ENCODE results near the gene TRAPPC12.

Gene TRAPPC12

DNA sequence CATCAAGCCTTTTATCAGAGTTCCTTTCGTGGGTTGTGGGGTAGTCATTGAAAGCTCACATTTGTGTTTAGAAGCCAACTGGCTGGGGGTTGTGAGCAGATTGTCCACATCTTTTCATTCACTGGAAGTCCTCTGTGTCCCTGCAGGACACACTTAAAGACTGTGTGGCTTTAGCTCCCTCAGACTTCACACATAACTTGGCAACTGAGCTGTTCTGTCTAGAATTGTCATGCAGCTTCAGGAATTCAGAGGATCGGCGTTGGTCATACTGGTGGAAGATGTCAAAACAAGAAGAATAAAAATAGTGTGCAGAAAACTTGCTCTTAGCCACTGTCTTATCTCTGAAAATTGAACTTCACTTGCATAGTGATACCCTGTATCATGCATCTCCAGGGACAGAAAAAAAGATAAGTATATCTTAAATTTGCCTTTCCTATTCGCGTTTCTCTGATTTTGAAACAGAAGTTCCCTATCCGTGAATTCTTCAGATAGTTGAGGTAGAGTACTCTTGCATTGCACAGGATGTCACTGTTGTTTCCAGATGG lies 49.6 kb downstream of the TRAPPC12 start:
- no peaks in the 10 kb centered on the region for H3K36me3 Mint-ChIP-seq
- peak overlapping the region; percentile 22 for H3K27ac Mint-ChIP-seq
- H3K27me3 Mint-ChIP-seq = no peaks in the 10 kb centered on the region
- H3K4me1 Mint-ChIP-seq (ENCODE audit: low read depth) = no peaks in the 10 kb centered on the region
- no peak overlapping the region for H3K4me3 Mint-ChIP-seq
- H3K9me3 Mint-ChIP-seq (ENCODE audit: low read depth) = no peaks in the 10 kb centered on the region

- Mint-ChIP-seq H3K4me1 (ENCODE audit: low read depth) (no peaks in the 10 kb centered on the region), H3K4me3 (no peak overlapping the region), H3K27ac (no peak overlapping the region), H3K36me3 (no peaks in the 10 kb centered on the region), H3K27me3 (no peaks in the 10 kb centered on the region), H3K9me3 (ENCODE audit: low read depth) (no peaks in the 10 kb centered on the region)
These were observed 50.7 kb downstream of the TRAPPC12 start for GRCh38 chr2:3430172-3430571.

GRCh38 chr2:3430740-3431490 lies 51.4 kb downstream of the TRAPPC12 start:
- Mint-ChIP-seq H3K4me3 (no peak overlapping the region), H3K4me1 (ENCODE audit: low read depth) (no peaks in the 10 kb centered on the region), H3K9me3 (ENCODE audit: low read depth) (no peaks in the 10 kb centered on the region), H3K27me3 (no peaks in the 10 kb centered on the region), H3K36me3 (no peaks in the 10 kb centered on the region), H3K27ac (no peak overlapping the region)

- no peaks in the 10 kb centered on the region for H3K4me1 Mint-ChIP-seq (ENCODE audit: low read depth)
- no peaks in the 10 kb centered on the region for H3K9me3 Mint-ChIP-seq (ENCODE audit: low read depth)
- H3K27me3 Mint-ChIP-seq = no peaks in the 10 kb centered on the region
- H3K4me3 Mint-ChIP-seq = no peak overlapping the region
- H3K27ac Mint-ChIP-seq = no peak overlapping the region
- H3K36me3 Mint-ChIP-seq = no peaks in the 10 kb centered on the region
These were observed 52.6 kb downstream of the TRAPPC12 start for GRCh38 chr2:3432067-3432466.

DNA sequence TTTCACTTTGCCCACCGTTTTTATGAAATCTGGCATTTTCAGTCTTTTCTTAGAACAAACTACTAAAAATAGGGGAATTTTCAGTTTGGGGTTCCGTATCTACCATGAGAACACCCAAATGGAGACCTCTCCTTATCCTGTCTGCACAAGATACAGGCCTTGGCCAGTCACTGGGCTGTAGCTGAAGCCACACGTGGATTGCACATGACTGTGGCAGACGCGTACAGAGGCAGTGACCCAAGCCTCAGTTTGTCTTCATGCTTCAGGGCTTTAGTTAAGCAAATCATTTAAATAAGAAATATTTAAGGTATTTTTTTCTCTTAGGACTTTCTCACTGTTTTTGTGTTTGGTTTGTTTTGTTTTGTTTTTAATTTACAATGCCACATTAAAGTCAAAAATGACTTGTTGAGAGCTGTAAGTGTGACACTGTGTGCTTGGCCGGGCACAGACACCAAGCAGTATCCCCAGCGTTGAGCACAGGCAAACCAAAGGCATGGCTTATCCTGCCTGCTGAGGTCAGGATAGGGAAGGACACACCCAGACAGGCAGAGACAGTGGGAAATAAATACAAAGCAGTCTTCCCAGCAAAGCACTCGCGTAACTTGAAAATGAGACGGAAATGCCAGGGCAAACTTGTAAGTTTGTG lies 53.3 kb downstream of the TRAPPC12 start:
- H3K4me1 Mint-ChIP-seq (ENCODE audit: low read depth) = no peaks in the 10 kb centered on the region
- peak overlapping the region; percentile 34 for H3K27ac Mint-ChIP-seq
- H3K27me3 Mint-ChIP-seq = no peaks in the 10 kb centered on the region
- H3K36me3 Mint-ChIP-seq = no peaks in the 10 kb centered on the region
- H3K9me3 Mint-ChIP-seq (ENCODE audit: low read depth) = no peaks in the 10 kb centered on the region
- H3K4me3 Mint-ChIP-seq = no peak overlapping the region

- Mint-ChIP-seq H3K4me1 (ENCODE audit: low read depth) (no peaks in the 10 kb centered on the region), H3K27ac (peak overlapping the region; percentile 34), H3K4me3 (no peak overlapping the region)
These were observed 53.8 kb downstream of the TRAPPC12 start for GRCh38 chr2:3433339-3433699.

DNA sequence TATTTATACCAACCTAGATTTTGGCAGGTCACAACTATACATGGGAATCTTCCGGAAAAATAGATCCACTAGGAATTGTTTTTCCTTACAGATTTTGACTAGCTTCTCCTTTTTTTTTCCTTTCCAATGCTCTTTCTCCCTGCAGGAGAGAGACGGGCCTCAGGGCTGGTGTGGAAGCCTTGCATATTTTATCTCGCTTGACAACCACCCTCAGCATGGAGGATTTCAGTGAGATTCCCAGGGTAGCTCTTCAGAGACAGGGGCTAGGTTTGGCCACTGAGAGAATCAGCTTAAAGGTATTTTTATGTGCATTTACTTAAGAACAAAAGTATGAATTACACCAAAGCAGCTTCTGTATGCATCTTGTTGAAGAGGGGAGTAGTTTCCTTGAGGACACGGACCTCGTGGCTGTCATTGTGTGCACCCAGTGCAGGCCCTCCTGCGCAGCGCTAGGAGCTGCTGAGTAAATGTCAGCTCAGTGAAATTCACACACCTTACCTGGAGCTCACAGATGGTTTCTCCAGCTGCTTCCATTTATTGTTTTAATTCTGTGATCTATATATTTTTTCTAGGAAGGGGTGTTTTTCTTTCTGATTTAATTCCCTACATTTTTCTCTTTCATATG lies 54.4 kb downstream of the TRAPPC12 start:
- Mint-ChIP-seq H3K4me3 (no peak overlapping the region), H3K4me1 (ENCODE audit: low read depth) (peaks cover 1% of the 10 kb centered on the region), H3K27me3 (no peaks in the 10 kb centered on the region), H3K9me3 (ENCODE audit: low read depth) (no peaks in the 10 kb centered on the region), H3K27ac (no peak overlapping the region), H3K36me3 (no peaks in the 10 kb centered on the region)

More at GRCh38 chr2:3433339-3433699, 53.8 kb downstream of the TRAPPC12 start:
- no peaks in the 10 kb centered on the region for H3K27me3 Mint-ChIP-seq
- no peaks in the 10 kb centered on the region for H3K9me3 Mint-ChIP-seq (ENCODE audit: low read depth)
- no peaks in the 10 kb centered on the region for H3K36me3 Mint-ChIP-seq

GRCh38 chr2:3434654-3435053 lies 55.2 kb downstream of the TRAPPC12 start:
- no peaks in the 10 kb centered on the region for H3K36me3 Mint-ChIP-seq
- H3K9me3 Mint-ChIP-seq (ENCODE audit: low read depth) = no peaks in the 10 kb centered on the region
- no peak overlapping the region for H3K4me3 Mint-ChIP-seq
- peaks cover 4% of the 10 kb centered on the region for H3K4me1 Mint-ChIP-seq (ENCODE audit: low read depth)
- H3K27ac Mint-ChIP-seq = no peak overlapping the region
- no peaks in the 10 kb centered on the region for H3K27me3 Mint-ChIP-seq

- H3K4me3 Mint-ChIP-seq = no peak overlapping the region
- no peaks in the 10 kb centered on the region for H3K27me3 Mint-ChIP-seq
- no peaks in the 10 kb centered on the region for H3K36me3 Mint-ChIP-seq
- H3K4me1 Mint-ChIP-seq (ENCODE audit: low read depth) = peaks cover 10% of the 10 kb centered on the region
- no peaks in the 10 kb centered on the region for H3K9me3 Mint-ChIP-seq (ENCODE audit: low read depth)
- no peak overlapping the region for H3K27ac Mint-ChIP-seq
These were observed 56.0 kb downstream of the TRAPPC12 start for GRCh38 chr2:3435445-3435844.

DNA sequence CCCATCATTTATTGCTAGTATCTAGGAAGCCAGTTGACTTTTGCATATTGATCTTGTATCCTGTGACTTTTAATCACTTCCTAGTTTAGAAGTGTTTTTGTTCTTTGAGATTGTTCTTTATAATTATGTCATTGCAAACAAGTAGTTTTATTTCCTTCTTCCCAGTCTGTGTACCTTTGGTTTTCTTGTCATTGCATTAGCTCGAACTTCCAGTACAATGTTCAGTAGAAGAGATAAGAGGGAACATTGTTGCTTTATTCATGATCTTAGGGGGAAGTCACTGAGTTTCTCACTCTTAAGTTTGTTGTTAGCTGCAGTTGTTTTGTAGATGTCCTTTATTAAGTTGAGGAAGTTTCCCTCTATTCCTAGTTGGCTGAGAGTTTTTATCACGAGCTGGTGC lies 61.0 kb downstream of the TRAPPC12 start:
- Mint-ChIP-seq H3K27me3 (no peaks in the 10 kb centered on the region), H3K36me3 (peaks cover 2% of the 10 kb centered on the region), H3K9me3 (ENCODE audit: low read depth) (no peaks in the 10 kb centered on the region), H3K4me3 (no peak overlapping the region), H3K4me1 (ENCODE audit: low read depth) (peaks cover 22% of the 10 kb centered on the region), H3K27ac (no peak overlapping the region)

- no peak overlapping the region for H3K4me3 Mint-ChIP-seq
- H3K4me1 Mint-ChIP-seq (ENCODE audit: low read depth) = peaks cover 22% of the 10 kb centered on the region
- H3K36me3 Mint-ChIP-seq = peaks cover 2% of the 10 kb centered on the region
- peak overlapping the region; percentile 28 for H3K27ac Mint-ChIP-seq
- H3K9me3 Mint-ChIP-seq (ENCODE audit: low read depth) = no peaks in the 10 kb centered on the region
- H3K27me3 Mint-ChIP-seq = no peaks in the 10 kb centered on the region
These were observed 62.0 kb downstream of the TRAPPC12 start for GRCh38 chr2:3441465-3441864.

- no peak overlapping the region for H3K4me3 Mint-ChIP-seq
- no peaks in the 10 kb centered on the region for H3K27me3 Mint-ChIP-seq
- peaks cover 2% of the 10 kb centered on the region for H3K36me3 Mint-ChIP-seq
- H3K9me3 Mint-ChIP-seq (ENCODE audit: low read depth) = no peaks in the 10 kb centered on the region
- peaks cover 22% of the 10 kb centered on the region for H3K4me1 Mint-ChIP-seq (ENCODE audit: low read depth)
- H3K27ac Mint-ChIP-seq = no peak overlapping the region
These were observed 62.7 kb downstream of the TRAPPC12 start for GRCh38 chr2:3442185-3442584.

DNA sequence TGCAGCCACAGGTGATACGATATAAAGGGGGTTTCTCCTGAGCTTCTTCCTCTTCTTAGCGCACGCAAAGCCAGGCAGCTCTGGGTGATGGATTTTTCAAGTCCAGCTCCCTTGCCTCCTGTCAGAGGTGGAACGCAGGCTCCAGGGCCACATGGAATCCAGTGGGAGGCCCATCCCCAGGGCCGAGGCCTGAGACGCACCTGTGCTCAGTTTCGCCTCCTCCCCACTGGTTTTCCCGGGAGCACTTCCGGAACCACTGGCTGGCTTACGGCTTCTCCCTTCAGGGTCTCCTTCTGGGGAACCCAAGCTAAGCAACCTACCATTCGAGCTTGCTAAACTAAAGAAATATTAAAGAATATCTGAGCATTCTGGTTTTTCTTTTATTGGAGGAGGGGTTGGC lies 63.6 kb downstream of the TRAPPC12 start:
- H3K27me3 Mint-ChIP-seq = no peaks in the 10 kb centered on the region
- no peak overlapping the region for H3K4me3 Mint-ChIP-seq
- H3K4me1 Mint-ChIP-seq (ENCODE audit: low read depth) = peaks cover 22% of the 10 kb centered on the region
- no peaks in the 10 kb centered on the region for H3K9me3 Mint-ChIP-seq (ENCODE audit: low read depth)
- H3K27ac Mint-ChIP-seq = no peak overlapping the region
- peaks cover 2% of the 10 kb centered on the region for H3K36me3 Mint-ChIP-seq

- Mint-ChIP-seq H3K27me3 (no peaks in the 10 kb centered on the region), H3K27ac (no peak overlapping the region), H3K4me3 (no peak overlapping the region), H3K4me1 (ENCODE audit: low read depth) (peaks cover 20% of the 10 kb centered on the region), H3K36me3 (peaks cover 2% of the 10 kb centered on the region), H3K9me3 (ENCODE audit: low read depth) (no peaks in the 10 kb centered on the region)
These were observed 64.1 kb downstream of the TRAPPC12 start for GRCh38 chr2:3443506-3444084.

DNA sequence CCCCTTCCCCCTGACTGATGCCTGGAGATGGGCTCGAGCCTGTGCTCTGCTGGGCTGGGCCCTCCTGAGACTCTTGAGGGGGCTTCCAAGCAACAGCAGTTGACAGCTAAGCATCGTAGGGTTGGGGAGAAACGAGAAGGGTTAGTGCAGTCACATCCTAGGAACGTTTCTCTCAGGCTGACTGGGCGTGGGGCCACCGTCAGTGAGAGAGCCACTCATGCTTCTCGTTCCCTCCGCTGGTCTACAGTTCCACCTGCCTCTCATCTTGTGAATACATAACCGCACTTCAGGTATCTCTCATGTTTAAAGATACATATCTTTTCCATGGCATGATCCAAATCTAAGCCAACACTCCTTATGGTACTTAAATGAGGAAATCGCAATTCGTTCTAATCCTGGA lies 66.4 kb downstream of the TRAPPC12 start:
- Mint-ChIP-seq H3K9me3 (ENCODE audit: low read depth) (no peaks in the 10 kb centered on the region), H3K4me3 (no peak overlapping the region), H3K4me1 (ENCODE audit: low read depth) (peaks cover 7% of the 10 kb centered on the region), H3K36me3 (peaks cover 2% of the 10 kb centered on the region), H3K27me3 (no peaks in the 10 kb centered on the region), H3K27ac (no peak overlapping the region)
